Peyer's patch (tissue), 4 donors: ENCODE measurements around the gene ACSF2. TPM values are rescaled to one million over a fixed set of nuclear protein-coding genes. Genes with fewer than 3 reads are reported as not detected.

Experiments used
- DNase-seq, 3 donors: peaks; one replicate each; pipeline ENCODE4 v3.0.0-alpha.2; 2017 to 2019
- H3K27ac ChIP-seq, 4 donors: fragments of 200-600 bp; sonication (generic); one replicate each; pipeline ENCODE4 v1.5.1; 2016 to 2019
- H3K27me3 ChIP-seq, 2 donors: fragments of 200-600 bp; sonication (generic); one replicate each; pipeline ENCODE4 v1.5.1; 2019
- H3K36me3 ChIP-seq, 3 donors: fragments of 200-600 bp; sonication (generic); one replicate each; pipeline ENCODE4 v1.5.1; 2016 to 2019
- H3K4me1 ChIP-seq, 4 donors: fragments of 200-600 bp; sonication (generic); one replicate each; pipeline ENCODE4 v1.5.1; 2016 to 2019
- H3K4me3 ChIP-seq, 4 donors: fragments of 200-600 bp; sonication (generic); 1 replicate in 3 of 4; 2 replicates in 1 of 4; pipeline ENCODE4 v1.5.1; 2016 to 2019; ENCODE audit warnings: mild to moderate bottlenecking in 1 of 4
- H3K9me3 ChIP-seq, 4 donors: fragments of 200-600 bp; sonication (generic); one replicate each; pipeline ENCODE4 v1.5.1; 2016 to 2019; ENCODE audit warnings: mild to moderate bottlenecking in 1 of 4
- CTCF ChIP-seq, 6 experiments: fragments of 450-650 bp in 4 of 6; fragments of 200-600 bp in 2 of 6; sonication (generic) in 1 of 6; IDR thresholded peaks; one replicate each; pipeline ENCODE4 v1.5.1; 2017 to 2019; ENCODE audit warnings: antibody characterized with exemption in 6 of 6, mild to moderate bottlenecking in 3 of 6, moderate library complexity in 1 of 6
- POLR2A ChIP-seq, 2 donors: fragments of 450-650 bp; IDR thresholded peaks; one replicate each; pipeline ENCODE4 v1.5.1; 2017; ENCODE audit warnings: antibody characterized with exemption in 2 of 2, mild to moderate bottlenecking in 2 of 2, moderate library complexity in 2 of 2
- total RNA-seq, 4 donors: library from RNA; depleted of rRNA; stranded (reverse); fragments of >200 nt; gene quantifications; one replicate each; pipeline ENCODE4 v1.1.0, GENCODE V29; 2016

The ACSF2 gene
- total RNA-seq, 4 donors from 2014 or later, result 143 to 278 (median 189) TPM

DNA sequence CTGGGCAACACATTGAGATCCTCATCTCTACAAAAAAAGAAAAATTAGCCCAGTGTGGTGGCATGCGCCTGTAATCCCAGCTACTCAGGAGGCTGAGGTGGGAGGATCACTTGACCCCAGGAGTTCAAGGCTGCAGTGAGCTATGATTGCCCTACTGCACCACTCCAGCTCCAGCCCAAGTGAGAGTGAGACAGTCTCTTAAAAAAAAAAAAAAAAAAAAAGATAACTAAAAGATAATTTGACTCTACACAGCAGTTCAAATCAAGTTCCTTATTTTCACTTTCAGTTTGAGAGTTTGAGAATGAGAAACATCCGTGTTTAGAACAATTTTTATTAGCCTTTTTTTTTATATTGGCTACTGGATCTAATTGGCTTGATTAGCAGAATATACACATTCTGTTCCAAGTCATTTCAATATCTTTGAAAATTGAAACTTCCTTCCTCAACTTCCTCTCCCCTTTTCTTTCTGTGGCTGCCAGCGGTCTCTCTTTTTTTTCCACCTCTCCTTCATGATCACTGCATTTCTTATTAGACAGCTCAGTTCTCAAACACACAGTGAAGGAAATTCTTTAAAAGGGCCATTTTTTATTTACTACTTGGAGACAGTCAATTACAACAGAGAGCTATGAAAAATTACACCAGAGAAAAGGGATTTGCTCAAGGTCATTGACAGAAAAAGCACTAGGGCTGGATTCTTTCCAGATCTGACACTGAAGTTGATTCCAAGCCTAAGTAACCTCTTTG, 4.5 kb upstream of the ACSF2 start:
- H3K4me1 ChIP-seq, result peaks cover 3 to 28% (median 14%) of the 10 kb centered on the region in 4 donors
- no peaks in the 10 kb centered on the region for H3K9me3 ChIP-seq
- peak overlapping the region; percentile 61 to 69 (median 66) for H3K27ac ChIP-seq
- H3K27me3 ChIP-seq, result no peaks in the 10 kb centered on the region
- H3K36me3 ChIP-seq, result no peaks in the 10 kb centered on the region
- H3K4me3 ChIP-seq, result peak overlapping the region in 2 of 4 donors; percentile 0 to 15
- DNase-seq, result no peak
- TF ChIP-seq POLR2A (IDR thresholded peaks at IDR 0.05) (no peak), CTCF (IDR thresholded peaks at IDR 0.05) (no peak)

DNA sequence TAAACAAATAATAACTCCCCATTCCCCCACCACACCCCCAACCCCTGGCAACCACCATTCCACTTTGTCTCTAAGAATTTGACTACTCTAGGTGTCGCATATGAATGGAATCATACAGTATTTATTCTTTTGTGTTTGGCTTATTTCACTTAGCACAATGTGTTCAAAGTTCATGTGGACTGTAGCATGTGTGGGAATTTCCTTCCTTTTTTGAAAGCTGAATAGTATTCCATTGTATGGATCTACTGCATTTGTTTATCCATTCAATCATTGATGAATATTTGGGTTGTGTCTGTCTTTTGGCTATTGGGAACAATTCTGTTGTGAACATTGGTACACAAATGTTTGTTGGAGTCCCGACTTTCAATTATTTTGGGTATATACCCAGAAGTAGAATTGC, 3.3 kb upstream of the ACSF2 start:
- DNase-seq, result no peak
- H3K27me3 ChIP-seq, result no peaks in the 10 kb centered on the region
- no peak for TF ChIP-seq POLR2A (IDR thresholded peaks at IDR 0.05)
- no peak for TF ChIP-seq CTCF (IDR thresholded peaks at IDR 0.05)
- H3K27ac ChIP-seq, result no peak overlapping the region
- no peaks in the 10 kb centered on the region for H3K36me3 ChIP-seq
- no peaks in the 10 kb centered on the region for H3K9me3 ChIP-seq
- no peak overlapping the region for H3K4me3 ChIP-seq
- H3K4me1 ChIP-seq, result peaks cover 3 to 39% (median 19%) of the 10 kb centered on the region in 4 donors

GRCh38 chr17:50423553-50424159, 2.4 kb upstream of the ACSF2 start:
- TF ChIP-seq CTCF (IDR thresholded peaks at IDR 0.05) (no peak), POLR2A (IDR thresholded peaks at IDR 0.05) (no peak)
- Histone ChIP-seq H3K36me3 (no peaks in the 10 kb centered on the region), H3K9me3 (no peaks in the 10 kb centered on the region), H3K4me3 (no peak overlapping the region), H3K27me3 (no peaks in the 10 kb centered on the region), H3K4me1 (peaks cover 3 to 45% (median 19%) of the 10 kb centered on the region in 4 donors), H3K27ac (no peak overlapping the region)
- DNase-seq, result no peak

DNA sequence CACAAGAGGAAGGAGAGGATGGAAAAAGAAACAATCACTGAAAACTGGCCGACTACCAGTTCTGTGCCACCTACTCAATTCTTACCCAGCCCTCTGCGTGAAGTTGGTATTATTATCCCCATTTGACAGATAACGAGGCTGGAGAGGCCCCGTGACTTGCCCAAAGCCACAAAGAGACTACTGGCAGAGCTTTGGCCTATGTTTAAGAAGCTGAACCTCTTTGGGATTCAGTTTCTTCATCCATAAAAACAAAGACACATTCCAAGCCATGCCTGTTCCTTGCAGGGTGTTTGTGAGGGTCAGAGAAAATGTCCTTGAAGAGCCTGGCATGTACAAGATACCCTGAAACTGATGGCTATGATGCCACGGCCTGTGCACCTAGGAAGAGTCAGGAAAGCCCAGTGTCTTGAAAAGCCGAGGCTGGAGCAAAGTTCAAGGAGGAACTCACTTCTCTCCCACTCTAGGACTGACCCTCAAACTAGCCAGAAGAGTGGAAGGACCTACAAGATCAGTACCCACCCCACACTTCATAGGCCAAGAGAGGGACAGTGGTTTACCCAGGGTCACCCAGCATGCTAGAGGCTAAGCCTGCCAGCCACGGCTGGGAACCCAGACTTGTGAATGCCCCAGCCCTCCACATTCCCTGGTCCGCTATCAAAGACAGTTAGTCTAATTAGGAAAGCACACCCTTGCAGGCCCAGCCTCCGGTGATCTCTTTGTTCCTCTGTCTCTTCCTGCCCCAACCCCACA, 1.6 kb upstream of the ACSF2 start:
- Histone ChIP-seq H3K36me3 (no peaks in the 10 kb centered on the region), H3K27me3 (no peaks in the 10 kb centered on the region), H3K4me1 (peaks cover 3 to 48% (median 20%) of the 10 kb centered on the region in 4 donors), H3K9me3 (no peaks in the 10 kb centered on the region), H3K4me3 (no peak overlapping the region), H3K27ac (peak overlapping the region in 3 of 4 donors; percentile 82 to 91 (median 84))
- TF ChIP-seq POLR2A (IDR thresholded peaks at IDR 0.05) (no peak), CTCF (IDR thresholded peaks at IDR 0.05) (no peak)
- no peak for DNase-seq

- H3K27me3 ChIP-seq, result no peaks in the 10 kb centered on the region
- H3K4me3 ChIP-seq, result peak overlapping the region; percentile 60 to 85 (median 76)
- TF ChIP-seq CTCF (IDR thresholded peaks at IDR 0.05), result no peak
- TF ChIP-seq POLR2A (IDR thresholded peaks at IDR 0.05), result peak in 1 of 2 donors; percentile 27
- H3K36me3 ChIP-seq, result no peaks in the 10 kb centered on the region
- DNase-seq, result peak in 2 of 3 donors; percentile 61 to 63
- peaks cover 3 to 53% (median 20%) of the 10 kb centered on the region in 4 donors for H3K4me1 ChIP-seq
- H3K27ac ChIP-seq, result peak overlapping the region; percentile 73 to 91 (median 83)
- H3K9me3 ChIP-seq, result no peaks in the 10 kb centered on the region
Observed at GRCh38 chr17:50424996-50425681, 879 bp upstream of the ACSF2 start.
